A549 treated with Hydrocortisone at 1 μM for 4 hours (cell line): ENCODE results near the gene WNK1. TPM values are rescaled to one million over a fixed set of nuclear protein-coding genes. Genes with fewer than 3 reads are reported as not detected.

Experiments used
- total RNA-seq: library from RNA; stranded (reverse); fragments of 200-300 nt; extraction: Qiagen RNA extraction; gene quantifications from 5 replicates; pipeline ENCODE4 v1.2.3, GENCODE V29; 2022

The WNK1 gene
- 72.0 to 118 TPM (median 91.6 TPM) in 5 replicates for total RNA-seq

DNA sequence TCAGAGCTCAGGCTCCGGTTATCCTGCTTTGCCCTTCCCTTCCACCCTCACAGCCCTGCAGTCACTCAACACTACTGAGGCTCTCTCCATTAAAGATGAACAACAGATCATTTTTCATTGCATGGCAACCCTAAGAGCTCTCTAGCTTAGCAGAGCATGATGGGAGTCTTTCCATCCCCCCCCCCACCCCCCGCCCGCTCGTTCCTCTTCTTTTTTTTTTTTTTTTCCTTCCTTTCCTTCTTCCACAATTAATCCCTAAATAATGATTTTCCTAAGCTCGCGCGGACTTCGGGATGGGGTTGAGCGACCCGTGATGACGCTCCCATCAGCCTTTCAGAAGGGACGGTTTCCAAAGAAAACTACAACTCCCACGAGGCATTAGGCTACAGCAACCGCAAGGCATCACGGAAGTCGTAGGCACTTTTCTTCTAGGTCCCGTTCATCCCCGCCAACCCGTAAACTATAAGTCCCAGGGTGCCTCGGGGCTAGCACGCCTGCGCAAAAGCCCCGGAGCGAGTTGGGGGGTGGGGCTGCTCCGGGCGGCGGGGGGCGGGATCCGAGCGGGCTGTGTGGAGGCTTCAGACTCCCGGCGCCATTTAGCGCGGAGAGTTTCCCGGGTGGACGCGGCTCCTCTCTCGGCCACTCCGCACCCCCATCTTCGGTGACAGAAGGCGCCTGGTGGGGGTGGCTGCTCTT, at the start of gene WNK1:
TSS of gene WNK1 (plus strand) at position 581 of the 696 bp plus-strand sequence. CDS start 987 bp downstream, outside the sequence.

DNA sequence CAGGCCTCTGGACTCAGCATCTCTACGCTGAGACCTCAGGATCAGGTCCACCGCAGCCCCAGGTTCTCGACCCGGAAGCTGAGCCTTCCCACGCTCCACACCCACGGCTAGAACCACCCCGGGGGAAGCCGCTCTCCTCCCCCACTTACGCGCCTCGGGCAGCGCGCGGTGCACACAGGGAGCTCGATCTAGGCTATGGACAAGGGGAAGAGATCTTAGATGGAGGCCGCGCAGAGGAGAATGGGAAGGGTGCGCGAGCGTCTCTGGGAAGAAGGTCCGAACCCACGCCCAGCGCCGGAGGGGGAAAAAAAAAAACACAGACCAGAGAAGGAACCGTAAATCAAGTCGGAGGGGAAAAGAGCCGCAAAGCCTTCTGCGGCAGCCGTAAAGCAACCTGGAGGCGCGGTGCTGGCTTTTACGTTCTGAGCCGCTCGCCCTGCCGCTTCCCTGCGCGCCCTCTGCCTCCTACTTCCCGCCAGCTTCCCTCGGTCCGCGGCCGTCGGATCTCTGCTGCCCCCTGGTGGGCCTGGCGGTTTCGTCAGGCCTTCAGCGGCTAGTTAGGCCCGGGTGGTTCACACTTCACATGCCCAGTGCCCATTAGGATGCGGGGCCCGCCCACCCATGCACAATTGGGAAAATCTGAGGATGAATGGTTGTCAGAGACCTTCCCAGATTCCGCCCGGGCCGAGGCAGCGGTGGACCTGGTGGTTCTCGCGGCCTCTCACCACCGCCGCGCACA, 197.2 kb downstream of the WNK1 start, which contains the start of gene RAD52:
TSS of gene RAD52 (minus strand) at position 242 of the 739 bp plus-strand sequence. CDS start 16,636 bp downstream, outside the sequence.

Other genes starting within 250 kb of the WNK1 start
- 0.43 to 0.69 TPM (median 0.60 TPM) in 5 replicates for gene NINJ2, start 89.1 kb upstream of the WNK1 start, total RNA-seq
- gene RAD52, start 197.1 kb downstream of the WNK1 start, total RNA-seq, result 7.5 to 11.9 TPM (median 10.9 TPM) in 5 replicates
- gene ERC1, start 238.6 kb downstream of the WNK1 start, total RNA-seq, result 11.1 to 19.0 TPM (median 14.8 TPM) in 5 replicates